ENCODE measurements around the gene CERK.

DNA sequence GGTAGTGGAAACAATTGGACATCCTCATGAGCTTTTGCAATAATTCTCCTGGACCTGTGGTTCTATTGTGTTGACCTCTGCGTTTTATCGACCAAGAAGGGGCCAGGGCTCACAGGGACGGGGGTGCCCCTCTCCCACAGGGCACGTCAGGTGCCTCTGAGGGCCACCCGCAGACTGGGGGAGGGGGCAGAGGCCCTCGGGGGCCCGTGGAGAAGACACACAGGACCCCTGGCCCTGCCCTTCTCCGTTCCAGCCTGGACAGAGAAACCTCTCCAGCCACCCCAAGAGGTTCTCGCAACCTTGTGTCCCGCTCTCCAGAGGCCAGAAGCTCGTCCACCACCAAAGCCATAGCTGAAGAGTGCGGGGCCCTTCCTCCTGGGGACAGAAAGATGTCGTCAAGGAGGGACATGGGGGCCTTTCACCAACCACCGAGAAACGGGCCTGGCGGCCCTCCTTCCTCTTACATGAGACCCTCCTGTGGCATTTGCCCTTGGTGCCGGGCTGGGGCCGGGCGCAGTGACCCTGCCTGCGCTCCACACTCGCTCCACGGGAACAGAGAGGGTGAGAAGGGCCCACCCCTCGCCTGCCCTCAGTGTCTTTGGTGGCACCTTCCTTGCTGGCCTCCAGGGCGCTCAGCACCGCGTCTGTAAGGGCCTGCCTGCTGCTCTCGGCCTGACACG, 60.6 kb downstream of the CERK start:
- no peak for TF ChIP-seq CTCF (IDR thresholded peaks at IDR 0.05)
- no peak for TF ChIP-seq POLR2A (IDR thresholded peaks at IDR 0.05)

All from esophagus squamous epithelium (tissue), 4 donors.